SU-DHL-6 (cell line): ENCODE measurements around the gene SLC13A5.

ENCODE experiments used
- EZH2phosphoT487 ChIP-seq: fragments of 200-600 bp; sonication (generic), shearing (Covaris generic); conservative IDR thresholded peaks from 2 replicates; pipeline ENCODE4 v1.6.1; 2018; ENCODE audit warnings: mild to moderate bottlenecking, antibody characterized with exemption, low read length, moderate library complexity, mixed read lengths
- TF ChIP-seq, protein P1 (sequence below): fragments of 200-600 bp; sonication (generic); IDR thresholded peaks from one replicate; pipeline ENCODE4 v1.5.1; 2017; ENCODE audit warnings: antibody characterized with exemption, mild to moderate bottlenecking, low read length, moderate library complexity; ENCODE audit not compliant: insufficient read depth, poor library complexity, severe bottlenecking

- no peak for TF ChIP-seq EZH2phosphoT487
- TF ChIP-seq, protein P1, sequence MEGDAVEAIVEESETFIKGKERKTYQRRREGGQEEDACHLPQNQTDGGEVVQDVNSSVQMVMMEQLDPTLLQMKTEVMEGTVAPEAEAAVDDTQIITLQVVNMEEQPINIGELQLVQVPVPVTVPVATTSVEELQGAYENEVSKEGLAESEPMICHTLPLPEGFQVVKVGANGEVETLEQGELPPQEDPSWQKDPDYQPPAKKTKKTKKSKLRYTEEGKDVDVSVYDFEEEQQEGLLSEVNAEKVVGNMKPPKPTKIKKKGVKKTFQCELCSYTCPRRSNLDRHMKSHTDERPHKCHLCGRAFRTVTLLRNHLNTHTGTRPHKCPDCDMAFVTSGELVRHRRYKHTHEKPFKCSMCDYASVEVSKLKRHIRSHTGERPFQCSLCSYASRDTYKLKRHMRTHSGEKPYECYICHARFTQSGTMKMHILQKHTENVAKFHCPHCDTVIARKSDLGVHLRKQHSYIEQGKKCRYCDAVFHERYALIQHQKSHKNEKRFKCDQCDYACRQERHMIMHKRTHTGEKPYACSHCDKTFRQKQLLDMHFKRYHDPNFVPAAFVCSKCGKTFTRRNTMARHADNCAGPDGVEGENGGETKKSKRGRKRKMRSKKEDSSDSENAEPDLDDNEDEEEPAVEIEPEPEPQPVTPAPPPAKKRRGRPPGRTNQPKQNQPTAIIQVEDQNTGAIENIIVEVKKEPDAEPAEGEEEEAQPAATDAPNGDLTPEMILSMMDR = no peak
These were observed 6.2 kb downstream of the SLC13A5 start for GRCh38 chr17:6706996-6707395.
